T-helper 22 cell (primary cell): ENCODE results near the gene AHNAK2.
"Not testable (repeated sequence)": the region's sequence is repeated elsewhere in the genome, so short reads cannot be mapped to it uniquely, and the experiment has no call there.

ENCODE experiments used
- DNase-seq: peaks from one replicate; pipeline ENCODE4 v3.0.0-alpha.2; 2020; ENCODE audit warnings: low read depth

The AHNAK2 gene

DNA sequence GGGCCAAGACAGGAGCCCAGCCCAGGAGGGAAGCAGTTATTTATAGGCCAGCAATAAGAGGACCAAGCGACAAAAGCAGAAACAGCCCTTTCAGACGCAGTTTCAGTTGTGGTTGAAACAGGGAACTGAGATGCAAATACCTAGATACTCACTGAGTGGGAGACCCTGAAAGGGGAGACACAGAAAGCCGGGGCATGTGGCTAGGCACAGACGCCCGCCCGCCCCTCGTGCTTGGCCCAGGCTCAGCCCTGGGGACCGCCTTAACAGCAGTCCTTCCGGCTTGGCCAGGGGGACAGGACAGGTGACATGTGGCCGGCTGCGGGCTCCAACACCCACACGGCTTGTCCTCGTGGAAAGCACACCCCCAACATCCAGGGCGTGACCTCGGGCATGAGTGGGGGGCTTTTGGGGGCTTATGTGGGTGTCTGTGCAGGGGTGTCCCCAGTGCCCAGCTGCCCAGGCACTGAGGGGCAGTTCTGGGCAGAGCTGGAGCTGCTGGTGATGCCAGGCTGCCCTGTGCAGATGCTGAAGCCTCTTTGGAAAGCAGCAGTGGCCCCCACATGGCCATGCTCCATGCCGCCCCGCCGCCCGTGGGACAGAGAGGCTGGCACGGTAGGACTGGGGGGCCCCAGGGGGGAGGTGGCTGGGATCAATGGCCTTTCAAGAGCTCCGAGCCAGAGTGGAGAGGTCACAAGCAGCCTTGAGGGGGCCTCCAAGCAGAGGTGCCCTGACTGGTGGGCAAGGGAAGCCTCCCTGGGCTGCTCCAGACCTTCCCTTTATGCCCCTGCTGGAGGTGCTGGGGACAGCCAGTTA, 51.3 kb downstream of the AHNAK2 start:
- no peak for DNase-seq

DNA sequence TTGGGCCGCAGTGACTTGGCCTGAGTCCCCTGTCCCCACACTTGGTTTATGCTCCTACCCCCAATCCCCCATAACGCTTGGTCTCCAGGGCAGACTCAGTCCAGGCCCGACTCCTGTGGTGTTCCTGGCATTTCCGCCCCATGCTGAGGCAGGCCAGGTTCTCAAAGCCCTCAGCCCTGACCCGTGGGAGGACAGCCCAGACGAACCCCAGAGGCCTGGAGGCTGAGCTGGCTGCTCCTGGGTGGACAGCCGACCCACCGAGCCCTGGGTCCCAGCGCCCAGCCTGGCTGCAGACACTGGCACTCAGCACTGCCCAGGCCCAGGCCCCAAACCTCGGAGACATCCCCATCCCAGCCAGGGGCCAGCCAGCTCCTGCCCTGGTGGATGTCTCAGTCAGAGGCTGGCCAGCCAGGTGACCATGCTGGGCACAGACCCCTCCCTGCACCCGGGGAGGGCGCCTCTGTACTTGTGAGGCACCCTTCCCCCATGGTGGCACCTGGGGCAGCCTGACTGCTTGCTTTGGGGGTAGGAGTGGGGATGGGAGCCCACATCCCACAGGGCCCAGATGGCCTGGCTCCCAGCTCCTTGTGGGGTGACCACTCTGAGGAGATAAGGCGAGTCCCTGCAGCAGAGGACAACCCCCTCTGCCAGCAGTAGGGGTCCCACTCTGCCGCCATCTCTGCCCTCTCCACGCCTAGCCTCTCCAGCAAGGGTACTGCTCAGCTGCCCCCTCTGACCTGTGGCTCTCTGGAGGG, 52.1 kb downstream of the AHNAK2 start:
- DNase-seq, result no peak

GRCh38 chr14:104925214-104925854, 52.8 kb downstream of the AHNAK2 start:
- no peak for DNase-seq

DNA sequence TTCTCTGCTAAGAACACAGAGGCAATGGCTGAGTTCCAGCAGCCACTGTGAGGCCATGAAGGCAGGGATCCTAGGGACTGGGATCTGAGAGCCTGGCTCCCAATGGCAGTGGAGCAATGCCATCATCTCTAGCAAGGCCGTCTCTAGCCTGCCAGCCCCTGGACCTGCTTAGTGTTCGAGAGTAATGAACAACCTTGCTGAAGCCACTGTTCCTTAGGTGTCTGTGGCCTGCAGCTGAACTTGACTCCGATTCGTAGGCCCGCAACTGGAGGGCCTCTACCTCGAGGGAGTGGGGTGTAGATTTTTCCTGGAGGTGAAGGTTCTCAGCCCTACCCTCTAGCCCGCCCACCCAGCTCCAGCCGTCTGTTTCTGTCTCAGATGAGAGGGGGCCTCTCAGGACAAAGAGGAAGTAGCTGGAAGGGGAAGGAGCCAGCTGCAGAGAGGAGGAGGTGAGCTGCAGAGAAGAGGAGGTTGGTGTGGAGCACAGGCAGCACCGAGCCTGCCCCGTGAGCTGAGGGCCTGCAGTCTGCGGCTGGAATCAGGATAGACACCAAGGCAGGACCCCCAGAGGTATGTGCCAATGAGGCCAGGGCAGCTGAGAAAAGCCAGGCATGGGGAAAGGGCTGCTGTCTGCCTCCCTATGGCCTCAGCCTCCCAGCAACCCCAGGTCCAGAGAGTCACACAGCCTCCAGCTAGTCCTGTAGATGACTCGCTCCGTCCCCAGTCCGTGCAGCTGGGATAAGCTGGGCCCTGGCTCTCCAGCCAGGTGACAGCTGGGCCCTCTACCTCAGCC, 53.6 kb downstream of the AHNAK2 start, which contains the start of gene PLD4:
Gene PLD4, plus strand, starts transcription at position 459 of the 793 bp plus-strand sequence. CDS start 2,262 bp downstream, outside the sequence.
- no peak for DNase-seq

- DNase-seq, result no peak
These were observed 54.3 kb downstream of the AHNAK2 start for GRCh38 chr14:104923640-104924420.

- DNase-seq, result no peak
These were observed 58.2 kb downstream of the AHNAK2 start for GRCh38 chr14:104919993-104920315.

DNA sequence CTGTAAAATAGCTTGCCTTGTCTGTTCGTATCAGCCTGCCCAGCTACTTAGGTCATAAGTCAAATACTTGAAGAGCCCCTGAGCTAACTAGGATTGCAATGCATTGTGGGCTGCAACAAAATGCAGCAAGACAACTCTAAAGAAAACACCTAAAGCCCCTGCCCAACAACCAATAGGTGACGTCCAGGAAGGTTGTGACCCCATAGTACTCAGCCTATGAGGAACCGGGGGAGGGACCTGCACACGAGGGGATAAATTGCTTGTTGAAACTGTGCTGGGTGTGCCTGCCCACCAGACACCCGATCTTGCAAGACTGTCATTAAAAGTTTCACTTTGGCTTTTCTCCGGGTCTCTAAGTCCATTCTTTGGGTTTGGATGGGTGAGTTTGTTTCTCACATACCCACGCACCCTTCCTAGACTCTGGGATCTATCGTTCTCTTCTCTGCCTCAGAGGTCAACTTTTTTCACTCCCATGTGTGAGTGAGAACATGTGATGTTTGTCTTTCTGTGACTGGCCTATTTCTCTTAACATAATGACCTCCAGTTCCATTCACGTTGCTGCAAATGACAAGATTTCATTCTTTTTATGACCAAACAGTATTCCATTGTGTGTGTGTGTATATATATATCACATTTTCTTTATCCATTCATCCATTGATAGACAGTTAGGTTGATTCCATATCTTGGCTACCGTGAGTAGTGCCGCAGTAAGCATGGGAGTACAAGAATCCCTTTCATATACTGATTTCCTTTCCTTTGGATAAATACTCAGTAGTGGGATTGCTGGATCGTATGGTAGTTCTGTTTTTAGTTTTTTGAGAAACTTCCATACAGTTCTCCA, 58.8 kb downstream of the AHNAK2 start:
- DNase-seq, result not testable (repeated sequence)

DNA sequence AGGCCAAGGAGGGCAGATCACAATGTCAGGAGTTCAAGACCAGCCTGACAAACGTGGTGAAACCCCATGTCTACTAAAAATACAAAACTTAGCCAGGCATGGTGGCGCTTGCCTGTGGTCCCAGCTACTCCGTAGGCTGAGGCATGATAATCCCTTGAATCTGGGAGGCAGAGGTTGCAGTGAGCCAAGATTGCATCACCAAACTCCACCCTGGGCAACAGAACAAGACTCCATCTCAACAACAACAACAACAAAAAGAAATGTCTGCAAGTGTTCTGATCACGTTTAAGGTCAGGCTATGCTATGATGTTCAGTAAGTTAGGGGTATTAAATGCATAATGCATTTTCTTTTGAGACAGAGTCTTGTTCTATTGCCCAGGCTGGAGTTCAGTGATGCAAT, 60.2 kb downstream of the AHNAK2 start:
- no peak for DNase-seq

DNA sequence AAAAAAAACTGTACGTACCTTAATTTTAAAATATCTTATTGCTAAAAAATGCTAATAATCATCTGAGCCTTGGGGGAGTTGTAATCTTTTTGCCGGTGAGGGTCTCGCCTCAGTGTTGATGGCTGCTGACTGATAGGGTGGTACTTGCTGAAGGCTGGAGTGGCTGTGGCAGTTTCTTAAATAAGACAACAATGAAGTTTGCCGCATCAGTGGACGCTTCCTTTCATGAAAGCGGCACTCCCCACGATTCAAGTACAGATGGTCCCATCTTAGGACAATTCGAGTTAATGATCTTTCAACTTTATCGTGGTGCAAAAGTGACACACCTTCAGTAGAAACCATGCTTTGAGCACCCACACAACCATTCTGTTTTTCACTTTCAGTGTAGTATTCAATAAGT, 61.1 kb downstream of the AHNAK2 start:
- DNase-seq, result no peak

DNA sequence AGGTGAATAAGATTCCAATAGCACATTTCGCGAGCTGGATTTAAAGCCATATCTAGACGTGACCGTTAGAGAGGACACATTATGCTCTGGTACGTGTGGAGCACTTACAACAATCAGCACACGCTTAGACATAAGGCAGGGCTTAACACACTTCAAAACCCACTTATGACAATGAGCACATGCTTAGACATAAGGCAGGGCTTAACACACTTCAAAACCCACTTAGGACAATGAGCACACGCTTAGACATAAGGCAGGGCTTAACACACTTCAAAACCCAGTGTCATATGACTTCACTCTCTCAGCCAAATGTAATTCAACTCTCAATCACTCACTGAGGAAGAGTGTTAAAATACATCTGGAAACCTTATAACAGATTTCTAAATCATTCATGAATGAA, 64.7 kb downstream of the AHNAK2 start:
- no peak for DNase-seq

DNA sequence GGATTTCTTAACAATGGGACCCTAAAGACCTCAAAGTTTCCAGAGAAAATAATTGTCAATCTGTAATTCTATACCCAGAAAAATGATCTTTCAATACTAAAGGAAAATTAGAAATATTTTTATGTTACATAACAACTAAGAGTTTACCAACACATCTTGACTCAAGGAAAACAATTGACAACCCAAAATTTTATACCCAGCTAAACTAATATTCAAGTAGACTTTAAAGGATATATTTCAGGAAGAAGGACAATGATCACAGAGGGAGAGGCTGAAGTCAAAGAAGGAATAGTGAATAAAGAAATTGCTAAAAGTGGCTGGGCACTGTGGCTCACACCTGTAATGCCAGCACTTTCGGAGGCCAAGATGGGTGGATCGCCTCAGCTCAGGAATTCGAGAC, 66.1 kb downstream of the AHNAK2 start:
- no peak for DNase-seq

DNA sequence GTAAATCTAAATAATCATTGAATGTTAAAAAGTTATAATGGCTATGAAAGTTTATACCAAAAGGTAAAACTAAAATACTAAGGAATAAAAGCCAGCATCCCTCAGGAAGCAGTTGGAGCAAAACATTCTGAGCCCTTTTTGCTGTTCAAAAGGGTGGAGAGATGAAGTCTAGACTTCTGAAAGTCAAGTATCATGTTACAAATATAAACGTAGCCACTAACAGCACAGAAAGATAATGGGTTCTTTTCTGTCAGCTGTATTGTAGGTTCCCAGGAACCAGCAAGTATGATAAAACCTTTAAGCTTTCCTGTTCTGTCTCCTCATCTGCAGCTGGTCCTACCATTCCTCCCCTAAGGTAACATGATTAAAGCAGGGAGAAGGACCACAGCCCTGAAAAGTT, 69.9 kb downstream of the AHNAK2 start:
- DNase-seq, result no peak

DNA sequence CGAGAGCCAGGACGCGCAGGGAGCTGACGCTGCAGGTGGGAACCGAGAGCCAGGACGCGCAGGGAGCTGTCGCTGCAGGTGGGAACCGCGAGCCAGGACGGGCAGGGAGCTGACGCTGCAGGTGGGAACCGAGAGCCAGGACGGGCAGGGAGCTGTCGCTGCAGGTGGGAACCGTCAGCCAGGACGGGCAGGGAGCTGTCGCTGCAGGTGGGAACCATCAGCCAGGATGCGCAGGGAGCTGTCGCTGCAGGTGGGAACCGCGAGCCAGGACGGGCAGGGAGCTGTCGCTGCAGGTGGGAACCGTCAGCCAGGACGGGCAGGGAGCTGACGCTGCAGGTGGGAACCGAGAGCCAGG, 72.6 kb downstream of the AHNAK2 start:
- DNase-seq, result not testable (repeated sequence)

- DNase-seq, result not testable (repeated sequence)
These were observed 73.3 kb downstream of the AHNAK2 start for GRCh38 chr14:104904650-104905578.

DNA sequence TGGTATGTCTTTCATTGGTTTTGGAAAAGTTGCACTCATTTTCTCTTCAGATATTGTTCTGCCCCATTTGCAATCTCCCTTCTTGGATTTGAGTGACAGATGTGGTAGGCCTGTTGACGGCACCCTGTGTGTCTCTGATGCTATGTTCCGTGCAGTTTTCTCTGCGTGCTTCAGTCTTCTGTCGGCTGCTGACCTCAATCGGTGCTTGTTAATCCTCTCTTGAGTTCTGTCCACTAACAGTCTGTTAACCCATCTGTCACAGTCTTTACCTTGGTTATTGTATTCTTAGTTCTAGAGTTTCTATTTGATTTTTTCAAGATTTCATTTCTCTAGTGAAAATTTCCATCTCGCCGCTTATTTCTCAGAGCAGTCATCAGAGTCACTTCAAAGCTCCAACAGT, 74.2 kb downstream of the AHNAK2 start:
- DNase-seq, result no peak

DNA sequence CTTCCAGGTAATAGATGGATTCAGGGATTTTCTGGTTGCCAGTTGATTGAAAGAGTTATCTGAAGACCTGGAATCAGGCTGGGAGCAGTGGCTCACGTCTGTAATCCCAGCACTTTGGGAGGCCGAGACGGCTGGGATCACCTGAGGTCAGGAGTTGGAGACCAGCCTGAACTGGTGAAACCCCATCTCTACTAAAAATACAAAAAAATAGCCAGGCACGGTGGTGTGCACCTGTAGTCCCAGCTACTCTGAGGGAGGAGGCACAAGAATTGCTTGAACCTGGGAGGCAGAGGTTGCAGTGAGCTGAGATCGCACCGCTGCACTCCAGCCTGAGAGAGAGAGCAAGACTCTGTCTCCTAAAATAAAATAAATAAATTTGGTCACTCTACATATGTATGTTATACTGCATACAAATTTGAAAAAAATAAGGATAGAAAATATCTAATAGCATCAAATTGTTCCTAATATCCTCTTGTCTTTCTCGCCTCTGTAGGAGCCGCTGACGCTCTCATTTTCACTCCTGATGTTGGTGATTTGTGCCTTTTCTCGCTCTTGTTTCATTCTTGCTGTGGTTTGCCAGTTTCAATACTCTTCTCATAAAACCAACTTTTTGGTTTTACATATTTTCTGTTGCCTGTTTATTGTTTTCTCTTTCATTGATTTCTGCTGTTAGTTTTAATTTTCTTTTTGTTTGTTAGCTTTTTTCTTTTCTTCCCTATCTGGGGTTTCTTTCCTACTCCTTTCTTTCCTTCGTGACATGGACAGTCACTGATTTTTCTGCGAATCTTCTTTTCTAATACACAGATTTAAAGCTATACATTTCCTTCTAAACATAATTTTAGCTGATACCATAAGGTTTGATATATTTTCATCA, 77.3 kb downstream of the AHNAK2 start:
- no peak for DNase-seq

- no peak for DNase-seq
These were observed 78.4 kb downstream of the AHNAK2 start for GRCh38 chr14:104899781-104900180.

DNA sequence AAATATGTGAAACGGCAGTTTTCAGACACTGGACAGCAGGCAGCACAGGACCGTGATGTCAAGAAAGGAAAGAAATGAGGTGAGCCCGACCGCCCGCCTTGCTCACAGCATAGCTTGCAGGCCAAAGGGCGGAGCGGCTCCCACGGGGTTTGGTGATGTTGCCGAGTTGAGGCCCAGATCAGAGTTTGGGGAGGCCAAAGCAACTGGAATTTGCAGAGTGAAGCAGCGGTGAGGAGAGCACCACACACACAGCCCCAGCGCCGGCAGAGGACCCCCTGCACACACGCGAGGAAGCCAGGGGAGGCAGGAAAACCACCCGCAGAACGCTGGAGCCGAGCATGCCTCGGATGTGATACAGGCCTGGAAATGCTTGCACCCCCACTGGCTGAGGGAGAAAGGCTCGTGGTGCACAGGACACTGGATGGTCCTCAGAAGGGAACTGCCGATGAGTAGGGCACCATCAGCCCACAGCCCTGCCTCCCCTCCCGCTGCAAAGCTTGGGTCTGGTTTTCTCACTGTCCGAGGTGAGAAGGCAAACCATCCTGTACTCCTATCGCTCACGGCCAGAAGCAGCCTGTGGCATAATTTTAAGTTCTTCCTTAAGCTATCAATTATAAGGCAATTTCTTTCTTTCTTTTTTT, 79.2 kb downstream of the AHNAK2 start:
- DNase-seq, result no peak
